Activated T-cell treated with anti-CD3 and anti-CD28 coated beads, Interleukin-2, amount 50 U/mL, for 4 hours (primary cell): ENCODE results near the gene BMP6. TPM values are rescaled to one million over a fixed set of nuclear protein-coding genes. Genes with fewer than 3 reads are reported as not detected.
"Not testable (repeated sequence)": the region's sequence is repeated elsewhere in the genome, so short reads cannot be mapped to it uniquely, and the experiment has no call there.

Experiments
- ATAC-seq, 2 donors: fragments of 200-7000 bp; cut with Tn5 transposase; one replicate each; pipeline ENCODE4 v1.10.0; 2021
- DNase-seq: peaks from one replicate; pipeline ENCODE4 v3.0.0-alpha.2; 2020
- H3K27me3 Mint-ChIP-seq: one replicate; pipeline ENCODE4 v1.8.0; 2021; ENCODE audit warnings: low read depth, mixed read lengths
- H3K36me3 Mint-ChIP-seq: one replicate; pipeline ENCODE4 v1.8.0; 2022; ENCODE audit warnings: mixed read lengths; ENCODE audit not compliant: insufficient read depth
- H3K4me1 Mint-ChIP-seq: one replicate; pipeline ENCODE4 v1.8.0; 2021; ENCODE audit warnings: low read depth, mixed read lengths
- H3K4me3 Mint-ChIP-seq: one replicate; pipeline ENCODE4 v1.8.0; 2021; ENCODE audit warnings: mild to moderate bottlenecking, moderate library complexity, mixed read lengths
- H3K9me3 Mint-ChIP-seq: one replicate; pipeline ENCODE4 v1.8.0; 2021; ENCODE audit warnings: mixed read lengths
- total RNA-seq, 3 donors: library from RNA; stranded (reverse); gene quantifications; one replicate each; pipeline ENCODE4 v1.2.1, GENCODE V29; 2021

Gene BMP6
- total RNA-seq, 3 donors from 2014 or later, result not detected

GRCh38 chr6:7806711-7807110 is 80.8 kb downstream of the BMP6 start:
- H3K4me1 Mint-ChIP-seq, result no peaks in the 10 kb centered on the region
- no peak for ATAC-seq
- H3K27me3 Mint-ChIP-seq, result peaks cover 13% of the 10 kb centered on the region

GRCh38 chr6:7809346-7809745 is 83.4 kb downstream of the BMP6 start:
- no peak overlapping the region for H3K4me3 Mint-ChIP-seq

More at GRCh38 chr6:7806711-7807110, 80.8 kb downstream of the BMP6 start:
- H3K36me3 Mint-ChIP-seq, result no peaks in the 10 kb centered on the region
- no peak for DNase-seq
- H3K9me3 Mint-ChIP-seq, result no peaks in the 10 kb centered on the region
- no peak overlapping the region for H3K4me3 Mint-ChIP-seq

GRCh38 chr6:7811441-7811840 is 85.5 kb downstream of the BMP6 start:
- Mint-ChIP-seq H3K36me3 (no peaks in the 10 kb centered on the region), H3K9me3 (no peaks in the 10 kb centered on the region), H3K27me3 (peaks cover 9% of the 10 kb centered on the region), H3K4me3 (no peak overlapping the region), H3K4me1 (no peaks in the 10 kb centered on the region)
- ATAC-seq, result no peak
- no peak for DNase-seq

More at GRCh38 chr6:7809346-7809745, 83.4 kb downstream of the BMP6 start:
- DNase-seq (no peak), ATAC-seq (no peak)
- Mint-ChIP-seq H3K9me3 (no peaks in the 10 kb centered on the region), H3K27me3 (peaks cover 14% of the 10 kb centered on the region), H3K4me1 (no peaks in the 10 kb centered on the region), H3K36me3 (no peaks in the 10 kb centered on the region)

- ATAC-seq (no peak), DNase-seq (no peak)
- H3K4me3 Mint-ChIP-seq, result no peak overlapping the region
- H3K36me3 Mint-ChIP-seq, result no peaks in the 10 kb centered on the region
- no peaks in the 10 kb centered on the region for H3K9me3 Mint-ChIP-seq
- H3K4me1 Mint-ChIP-seq, result no peaks in the 10 kb centered on the region
- peaks cover 4% of the 10 kb centered on the region for H3K27me3 Mint-ChIP-seq
These were observed 86.7 kb downstream of the BMP6 start for GRCh38 chr6:7812623-7813022.

GRCh38 chr6:7813193-7813592 is 87.3 kb downstream of the BMP6 start:
- DNase-seq (no peak), ATAC-seq (no peak)
- Mint-ChIP-seq H3K9me3 (no peaks in the 10 kb centered on the region), H3K4me1 (no peaks in the 10 kb centered on the region), H3K4me3 (no peak overlapping the region), H3K27me3 (peaks cover 4% of the 10 kb centered on the region), H3K36me3 (no peaks in the 10 kb centered on the region)

- Mint-ChIP-seq H3K36me3 (no peaks in the 10 kb centered on the region), H3K4me3 (no peak overlapping the region), H3K9me3 (no peaks in the 10 kb centered on the region), H3K27me3 (peaks cover 4% of the 10 kb centered on the region), H3K4me1 (no peaks in the 10 kb centered on the region)
- DNase-seq, result no peak
- ATAC-seq, result no peak
These were observed 87.8 kb downstream of the BMP6 start for GRCh38 chr6:7813704-7814103.

- H3K36me3 Mint-ChIP-seq, result no peaks in the 10 kb centered on the region
These were observed 89.8 kb downstream of the BMP6 start for GRCh38 chr6:7815716-7816115.

GRCh38 chr6:7817184-7817583 is 91.3 kb downstream of the BMP6 start:
- DNase-seq, H3K9me3 Mint-ChIP-seq, H3K27me3 Mint-ChIP-seq, H3K4me1 Mint-ChIP-seq, H3K4me3 Mint-ChIP-seq, H3K36me3 Mint-ChIP-seq, ATAC-seq: not testable (repeated sequence)

More at GRCh38 chr6:7815716-7816115, 89.8 kb downstream of the BMP6 start:
- H3K27me3 Mint-ChIP-seq, result peaks cover 4% of the 10 kb centered on the region
- H3K4me1 Mint-ChIP-seq, result no peaks in the 10 kb centered on the region
- no peak for DNase-seq
- no peak for ATAC-seq
- no peaks in the 10 kb centered on the region for H3K9me3 Mint-ChIP-seq
- H3K4me3 Mint-ChIP-seq, result no peak overlapping the region

GRCh38 chr6:7818257-7819214 is 92.6 kb downstream of the BMP6 start:
- DNase-seq (no peak), ATAC-seq (no peak)
- no peaks in the 10 kb centered on the region for H3K4me1 Mint-ChIP-seq
- H3K36me3 Mint-ChIP-seq, result no peaks in the 10 kb centered on the region
- no peaks in the 10 kb centered on the region for H3K9me3 Mint-ChIP-seq
- peaks cover 6% of the 10 kb centered on the region for H3K27me3 Mint-ChIP-seq
- no peak overlapping the region for H3K4me3 Mint-ChIP-seq

GRCh38 chr6:7819431-7820015 is 93.6 kb downstream of the BMP6 start:
- peaks cover 6% of the 10 kb centered on the region for H3K27me3 Mint-ChIP-seq
- no peaks in the 10 kb centered on the region for H3K4me1 Mint-ChIP-seq
- no peaks in the 10 kb centered on the region for H3K36me3 Mint-ChIP-seq
- no peak for DNase-seq
- H3K4me3 Mint-ChIP-seq, result no peak overlapping the region
- no peak for ATAC-seq
- no peaks in the 10 kb centered on the region for H3K9me3 Mint-ChIP-seq

GRCh38 chr6:7820288-7820835 is 94.5 kb downstream of the BMP6 start:
- H3K4me3 Mint-ChIP-seq, result no peak overlapping the region
- H3K9me3 Mint-ChIP-seq, result no peaks in the 10 kb centered on the region
- no peaks in the 10 kb centered on the region for H3K36me3 Mint-ChIP-seq

GRCh38 chr6:7821426-7821825 is 95.5 kb downstream of the BMP6 start:
- H3K9me3 Mint-ChIP-seq, result no peaks in the 10 kb centered on the region
- H3K4me3 Mint-ChIP-seq, result no peak overlapping the region
- H3K36me3 Mint-ChIP-seq, result no peaks in the 10 kb centered on the region
- H3K27me3 Mint-ChIP-seq, result peaks cover 10% of the 10 kb centered on the region
- ATAC-seq (no peak), DNase-seq (no peak)
- no peaks in the 10 kb centered on the region for H3K4me1 Mint-ChIP-seq

More at GRCh38 chr6:7820288-7820835, 94.5 kb downstream of the BMP6 start:
- ATAC-seq, result no peak
- DNase-seq, result no peak
- H3K4me1 Mint-ChIP-seq, result no peaks in the 10 kb centered on the region
- peaks cover 8% of the 10 kb centered on the region for H3K27me3 Mint-ChIP-seq

- ATAC-seq (no peak), DNase-seq (no peak)
- H3K36me3 Mint-ChIP-seq, result no peaks in the 10 kb centered on the region
These were observed 97.7 kb downstream of the BMP6 start for GRCh38 chr6:7823552-7823951.

GRCh38 chr6:7825986-7826385 is 100.1 kb downstream of the BMP6 start:
- Mint-ChIP-seq H3K4me3 (no peak overlapping the region), H3K27me3 (peaks cover 18% of the 10 kb centered on the region), H3K9me3 (peaks cover 8% of the 10 kb centered on the region), H3K36me3 (no peaks in the 10 kb centered on the region), H3K4me1 (no peaks in the 10 kb centered on the region)
- no peak for DNase-seq
- ATAC-seq, result no peak

More at GRCh38 chr6:7823552-7823951, 97.7 kb downstream of the BMP6 start:
- no peaks in the 10 kb centered on the region for H3K9me3 Mint-ChIP-seq
- no peaks in the 10 kb centered on the region for H3K4me1 Mint-ChIP-seq
- H3K27me3 Mint-ChIP-seq, result peaks cover 15% of the 10 kb centered on the region
- H3K4me3 Mint-ChIP-seq, result no peak overlapping the region
